Peyer's patch (tissue), 4 donors: Measurements from ENCODE around the gene COL6A2. TPM values are rescaled to one million over a fixed set of nuclear protein-coding genes. Genes with fewer than 3 reads are reported as not detected.

Experiments
- DNase-seq, 3 donors: peaks; one replicate each; pipeline ENCODE4 v3.0.0-alpha.2; 2017 to 2019
- H3K27ac ChIP-seq, 4 donors: fragments of 200-600 bp; sonication (generic); one replicate each; pipeline ENCODE4 v1.5.1; 2016 to 2019
- H3K27me3 ChIP-seq, 2 donors: fragments of 200-600 bp; sonication (generic); one replicate each; pipeline ENCODE4 v1.5.1; 2019
- H3K36me3 ChIP-seq, 3 donors: fragments of 200-600 bp; sonication (generic); one replicate each; pipeline ENCODE4 v1.5.1; 2016 to 2019
- H3K4me1 ChIP-seq, 4 donors: fragments of 200-600 bp; sonication (generic); one replicate each; pipeline ENCODE4 v1.5.1; 2016 to 2019
- H3K4me3 ChIP-seq, 4 donors: fragments of 200-600 bp; sonication (generic); 1 replicate in 3 of 4; 2 replicates in 1 of 4; pipeline ENCODE4 v1.5.1; 2016 to 2019; ENCODE audit warnings: mild to moderate bottlenecking in 1 of 4
- H3K9me3 ChIP-seq, 4 donors: fragments of 200-600 bp; sonication (generic); one replicate each; pipeline ENCODE4 v1.5.1; 2016 to 2019; ENCODE audit warnings: mild to moderate bottlenecking in 1 of 4
- CTCF ChIP-seq, 6 experiments: fragments of 450-650 bp in 4 of 6; fragments of 200-600 bp in 2 of 6; sonication (generic) in 1 of 6; IDR thresholded peaks; one replicate each; pipeline ENCODE4 v1.5.1; 2017 to 2019; ENCODE audit warnings: antibody characterized with exemption in 6 of 6, mild to moderate bottlenecking in 3 of 6, moderate library complexity in 1 of 6
- POLR2A ChIP-seq, 2 donors: fragments of 450-650 bp; IDR thresholded peaks; one replicate each; pipeline ENCODE4 v1.5.1; 2017; ENCODE audit warnings: antibody characterized with exemption in 2 of 2, mild to moderate bottlenecking in 2 of 2, moderate library complexity in 2 of 2
- total RNA-seq, 4 donors: library from RNA; depleted of rRNA; stranded (reverse); fragments of >200 nt; gene quantifications; one replicate each; pipeline ENCODE4 v1.1.0, GENCODE V29; 2016

COL6A2 gene
- total RNA-seq, 4 donors from 2014 or later, result 59.9 to 1,087 (median 166) TPM

GRCh38 chr21:46062471-46063211 is 35.3 kb upstream of the COL6A2 start:
- TF ChIP-seq CTCF (IDR thresholded peaks at IDR 0.05) (no peak), POLR2A (IDR thresholded peaks at IDR 0.05) (no peak)

DNA sequence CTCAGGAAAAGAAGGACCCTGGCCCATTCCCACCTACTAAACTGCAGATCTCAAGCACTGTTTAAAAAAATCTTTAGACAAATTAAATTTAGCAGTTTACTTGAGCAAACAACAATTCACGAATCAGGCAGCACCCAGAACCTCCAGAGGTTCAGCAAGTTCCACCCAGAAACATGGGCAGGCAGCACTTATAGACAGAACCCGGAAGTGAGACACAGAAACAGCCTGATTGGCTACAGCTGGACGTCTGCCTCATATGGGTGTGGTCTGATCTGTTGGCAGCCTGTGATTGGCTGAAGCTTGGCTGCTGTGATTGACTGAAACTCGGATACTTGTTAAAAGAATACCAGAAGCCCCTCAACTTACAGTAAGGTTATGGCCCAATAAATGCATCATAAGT is 34.7 kb upstream of the COL6A2 start:
- TF ChIP-seq CTCF (IDR thresholded peaks at IDR 0.05) (no peak), POLR2A (IDR thresholded peaks at IDR 0.05) (no peak)
- no peaks in the 10 kb centered on the region for H3K36me3 ChIP-seq
- no peak for DNase-seq
- peaks cover 0 to 29% (median 0%) of the 10 kb centered on the region in 4 donors for H3K4me1 ChIP-seq
- no peak overlapping the region for H3K4me3 ChIP-seq
- peaks cover 0 to 6% (median 3%) of the 10 kb centered on the region in 4 donors for H3K9me3 ChIP-seq
- no peaks in the 10 kb centered on the region for H3K27me3 ChIP-seq
- peak overlapping the region in 1 of 4 donors; percentile 25 for H3K27ac ChIP-seq

More at GRCh38 chr21:46062471-46063211, 35.3 kb upstream of the COL6A2 start:
- DNase-seq, result peak in 1 of 3 donors; percentile 21
- no peaks in the 10 kb centered on the region for H3K36me3 ChIP-seq
- H3K4me3 ChIP-seq, result no peak overlapping the region
- peaks cover 0 to 6% (median 3%) of the 10 kb centered on the region in 4 donors for H3K9me3 ChIP-seq
- H3K27ac ChIP-seq, result peak overlapping the region; percentile 9 to 86 (median 32)
- peaks cover 0 to 27% (median 0%) of the 10 kb centered on the region in 4 donors for H3K4me1 ChIP-seq
- H3K27me3 ChIP-seq, result no peaks in the 10 kb centered on the region

GRCh38 chr21:46063734-46064680 is 33.9 kb upstream of the COL6A2 start:
- no peaks in the 10 kb centered on the region for H3K36me3 ChIP-seq
- no peaks in the 10 kb centered on the region for H3K27me3 ChIP-seq
- peak overlapping the region in 1 of 4 donors; percentile 57 for H3K27ac ChIP-seq
- peaks cover 0 to 29% (median 0%) of the 10 kb centered on the region in 4 donors for H3K4me1 ChIP-seq
- H3K9me3 ChIP-seq, result peaks cover 0 to 6% (median 3%) of the 10 kb centered on the region in 4 donors
- TF ChIP-seq CTCF (IDR thresholded peaks at IDR 0.05) (no peak), POLR2A (IDR thresholded peaks at IDR 0.05) (no peak)
- no peak overlapping the region for H3K4me3 ChIP-seq
- peak in 2 of 3 donors; percentile 34 to 41 for DNase-seq

GRCh38 chr21:46064870-46065214 is 33.1 kb upstream of the COL6A2 start:
- Histone ChIP-seq H3K27ac (peak overlapping the region; percentile 57 to 84 (median 70)), H3K36me3 (no peaks in the 10 kb centered on the region), H3K4me3 (no peak overlapping the region), H3K27me3 (no peaks in the 10 kb centered on the region), H3K9me3 (peaks cover 0 to 6% (median 3%) of the 10 kb centered on the region in 4 donors), H3K4me1 (peaks cover 0 to 29% (median 0%) of the 10 kb centered on the region in 4 donors)
- TF ChIP-seq CTCF (IDR thresholded peaks at IDR 0.05) (no peak), POLR2A (IDR thresholded peaks at IDR 0.05) (no peak)
- DNase-seq, result peak in 1 of 3 donors; percentile 34

GRCh38 chr21:46065215-46065913 is 32.5 kb upstream of the COL6A2 start:
- TF ChIP-seq POLR2A (IDR thresholded peaks at IDR 0.05) (no peak), CTCF (IDR thresholded peaks at IDR 0.05) (no peak)
- Histone ChIP-seq H3K4me3 (no peak overlapping the region), H3K4me1 (peaks cover 0 to 29% (median 0%) of the 10 kb centered on the region in 4 donors), H3K9me3 (peaks cover 0 to 6% (median 3%) of the 10 kb centered on the region in 4 donors), H3K27me3 (no peaks in the 10 kb centered on the region), H3K36me3 (no peaks in the 10 kb centered on the region), H3K27ac (peak overlapping the region; percentile 57 to 84 (median 70))
- peak in 1 of 3 donors; percentile 62 for DNase-seq
